HL-60/S4 treated with retinoic acid at 250 ng/mL for 4 days and 3 days (cell line): Measurements from ENCODE around the gene DENND5B.
"Not testable (repeated sequence)": the region's sequence is repeated elsewhere in the genome, so short reads cannot be mapped to it uniquely, and the experiment has no call there.

ENCODE experiments used
- in situ Hi-C: fragments of 300-500 bp; cut with MboI; formaldehyde crosslinking; loops from 2 replicates; pipeline ENCODE4 v1.7.0; 2022; ENCODE audit warnings: low sequenced_read_pairs

DENND5B gene

GRCh38 chr12:31508436-31509150, 82.3 kb downstream of the DENND5B start:
- in situ Hi-C loops: no loop called here

DNA sequence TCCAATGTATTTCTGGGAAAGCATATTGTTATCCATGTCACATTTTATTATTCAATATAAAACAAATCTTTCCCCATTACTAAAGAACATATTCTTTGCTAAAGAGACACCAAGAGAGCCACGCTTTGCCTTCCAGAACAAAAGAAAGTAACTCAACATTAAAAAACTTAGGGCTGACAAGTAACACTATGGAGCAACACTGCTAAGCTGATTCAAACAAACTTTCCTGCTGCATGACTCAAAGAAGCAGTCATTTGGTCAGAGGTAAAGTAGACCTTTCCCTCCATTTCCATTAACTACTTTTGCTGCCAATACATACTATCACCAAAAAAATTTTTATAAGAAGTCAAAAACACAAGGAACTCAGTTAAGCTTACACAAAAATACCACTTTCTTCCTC, 83.0 kb downstream of the DENND5B start:
- in situ Hi-C loops: no loop called here

GRCh38 chr12:31506515-31507306, 84.2 kb downstream of the DENND5B start:
- in situ Hi-C loops: no loop called here

DNA sequence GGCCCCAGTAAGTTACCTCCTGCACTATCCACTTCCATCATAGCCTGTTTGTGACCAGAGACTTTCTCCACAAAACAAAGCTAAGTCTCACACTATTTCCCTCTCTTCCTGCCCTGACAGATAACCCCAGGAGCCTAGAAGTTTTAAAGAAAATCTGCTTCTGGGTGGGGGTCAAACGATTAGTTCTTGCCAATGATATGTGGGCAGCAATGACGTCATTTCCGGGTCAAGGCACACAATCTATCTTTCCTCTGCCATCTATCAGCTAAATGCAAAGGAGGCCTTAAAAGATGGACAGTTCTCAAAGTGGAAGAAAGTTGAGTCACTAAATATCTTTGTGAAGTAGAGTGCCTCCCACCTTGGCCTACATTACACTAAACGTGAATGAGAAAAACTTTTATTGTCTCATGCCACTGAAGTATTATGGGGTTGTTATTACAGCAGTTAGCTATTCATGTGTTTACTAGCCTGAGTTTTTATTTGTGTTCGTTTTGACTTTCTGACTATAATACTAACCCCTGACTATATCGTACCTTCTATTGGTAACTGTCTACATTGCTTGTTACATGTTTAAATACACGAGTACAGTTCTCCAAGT, 86.2 kb downstream of the DENND5B start:
- in situ Hi-C loops: no loop called here

- in situ Hi-C loops: not testable (repeated sequence)
Observed at GRCh38 chr12:31501014-31501413, 89.9 kb downstream of the DENND5B start.

GRCh38 chr12:31499567-31499966, 91.4 kb downstream of the DENND5B start:
- in situ Hi-C loops: no loop called here

DNA sequence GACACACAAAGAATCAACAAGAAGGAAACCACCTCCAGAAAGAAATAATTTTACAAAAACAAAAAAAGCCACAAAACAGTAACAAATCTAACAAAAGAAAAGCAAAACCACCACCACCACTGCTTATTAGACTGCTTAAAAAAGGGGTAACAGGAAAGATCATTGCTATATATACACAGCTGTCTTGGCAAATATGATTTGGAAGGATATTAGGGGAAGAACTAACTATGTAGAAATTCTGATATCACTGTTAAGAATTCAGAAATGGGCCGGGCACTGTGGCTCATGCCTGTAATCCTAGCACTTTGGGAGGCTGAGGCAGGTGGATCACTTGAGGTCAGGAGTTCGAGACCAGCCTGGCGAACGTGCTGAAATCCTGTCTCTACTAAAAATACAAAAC, 92.5 kb downstream of the DENND5B start:
- in situ Hi-C loops: no loop called here

- in situ Hi-C loops: no loop called here
Observed at GRCh38 chr12:31496257-31496656, 94.7 kb downstream of the DENND5B start.

DNA sequence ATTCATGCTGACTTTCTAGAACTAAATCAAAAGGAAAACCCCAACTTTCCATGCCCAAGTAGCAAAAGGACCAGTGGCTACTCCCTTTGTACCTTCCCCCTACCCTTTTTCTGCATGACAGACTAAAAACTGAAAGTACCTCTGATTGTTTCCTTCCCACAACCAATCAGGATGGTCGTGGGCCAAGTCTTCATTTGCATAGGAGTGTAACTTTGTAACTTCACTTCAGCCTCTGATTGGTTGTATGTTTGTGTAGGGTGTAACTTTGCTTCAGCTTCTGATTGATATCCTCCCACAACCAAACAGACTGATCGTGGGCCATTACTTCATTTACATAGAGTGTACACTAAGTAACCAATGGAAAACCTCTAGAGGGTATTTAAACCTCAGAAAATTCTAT, 96.5 kb downstream of the DENND5B start:
- in situ Hi-C loops: no loop called here

GRCh38 chr12:31492599-31493196, 98.2 kb downstream of the DENND5B start:
- in situ Hi-C loops: no loop called here

DNA sequence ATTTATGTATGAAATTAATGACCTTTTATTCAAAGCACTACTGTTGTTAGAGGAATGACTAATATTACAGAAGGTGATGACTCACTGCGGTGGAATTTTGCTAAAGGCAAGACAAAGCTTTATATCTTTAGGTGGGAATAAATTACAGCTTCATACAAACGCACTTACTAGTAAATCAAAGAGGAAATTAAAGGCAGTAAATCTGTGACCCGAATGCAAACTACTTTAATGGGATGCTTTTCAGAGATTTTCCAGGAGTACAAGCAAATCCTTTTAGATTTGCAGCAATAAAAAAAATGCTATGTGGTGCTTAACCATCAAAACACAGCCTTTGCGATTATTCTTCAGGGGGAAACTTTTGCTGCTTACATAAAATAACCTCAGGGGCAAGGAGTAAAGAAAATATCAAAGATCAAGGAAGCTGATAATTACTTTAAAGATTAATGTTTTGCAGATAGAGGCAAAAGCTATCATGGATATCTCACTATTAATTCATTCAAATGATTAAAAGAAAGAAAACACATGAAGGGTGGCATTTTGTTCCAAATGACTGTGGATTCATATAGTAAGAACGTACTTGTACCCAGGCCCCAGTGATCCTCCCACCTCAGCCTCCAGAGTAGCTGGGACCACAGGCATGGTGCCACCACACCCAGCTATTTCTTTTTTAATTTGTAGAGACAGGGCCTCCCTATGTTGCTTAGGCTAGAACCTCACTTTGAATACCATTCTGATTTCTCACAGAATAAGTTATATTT, 98.9 kb downstream of the DENND5B start:
- in situ Hi-C loops: no loop called here

DNA sequence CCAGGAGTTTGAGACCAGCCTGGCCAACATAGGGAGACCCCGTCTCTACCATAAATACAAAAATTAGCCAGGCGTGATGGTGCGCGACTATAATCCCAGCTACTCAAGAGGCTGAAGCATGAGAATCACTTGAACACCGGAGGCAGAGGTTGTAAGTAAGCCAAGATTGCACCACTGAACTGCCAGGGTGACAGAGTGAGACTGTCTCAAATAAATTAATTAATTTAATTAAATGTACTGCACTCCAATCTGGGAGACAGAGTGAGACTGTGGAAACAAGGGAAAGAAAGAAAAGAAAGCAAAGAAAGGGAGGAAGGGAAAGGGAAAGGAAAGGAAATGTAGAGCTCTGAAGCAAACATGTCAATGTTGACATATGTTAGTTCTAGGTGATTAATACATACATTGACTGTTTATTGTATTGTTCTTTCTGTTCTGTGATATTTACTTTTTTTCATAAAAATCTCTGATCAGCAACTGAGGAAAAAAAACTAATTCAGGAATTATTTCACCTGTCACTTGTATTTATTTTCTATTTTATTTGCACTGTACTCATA, 99.6 kb downstream of the DENND5B start:
- in situ Hi-C loops: no loop called here

GRCh38 chr12:31488737-31489338, 102.1 kb downstream of the DENND5B start:
- in situ Hi-C loops: no loop called here

GRCh38 chr12:31485571-31485970, 105.4 kb downstream of the DENND5B start:
- in situ Hi-C loops: no loop called here

DNA sequence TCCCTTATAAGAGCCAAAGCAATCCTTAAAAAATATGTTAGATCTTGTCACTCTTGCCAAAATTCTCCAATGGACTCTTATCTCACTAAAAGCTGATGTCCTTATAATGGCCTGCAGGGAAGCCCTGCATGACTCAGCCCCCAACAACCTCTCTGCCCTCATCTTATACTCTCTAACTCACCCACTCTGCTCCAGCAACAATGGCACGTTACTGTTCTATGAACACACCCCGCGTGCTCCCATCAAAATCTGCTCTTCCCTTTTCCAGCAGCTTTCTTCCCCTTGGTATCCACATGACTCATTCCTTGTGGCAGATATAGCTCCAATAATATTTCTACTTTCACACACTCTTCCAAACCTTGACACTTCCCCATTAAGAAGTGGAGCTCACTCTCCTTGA, 108.1 kb downstream of the DENND5B start:
- in situ Hi-C loops: no loop called here

- in situ Hi-C loops: no loop called here
Observed at GRCh38 chr12:31481415-31481814, 109.5 kb downstream of the DENND5B start.

DNA sequence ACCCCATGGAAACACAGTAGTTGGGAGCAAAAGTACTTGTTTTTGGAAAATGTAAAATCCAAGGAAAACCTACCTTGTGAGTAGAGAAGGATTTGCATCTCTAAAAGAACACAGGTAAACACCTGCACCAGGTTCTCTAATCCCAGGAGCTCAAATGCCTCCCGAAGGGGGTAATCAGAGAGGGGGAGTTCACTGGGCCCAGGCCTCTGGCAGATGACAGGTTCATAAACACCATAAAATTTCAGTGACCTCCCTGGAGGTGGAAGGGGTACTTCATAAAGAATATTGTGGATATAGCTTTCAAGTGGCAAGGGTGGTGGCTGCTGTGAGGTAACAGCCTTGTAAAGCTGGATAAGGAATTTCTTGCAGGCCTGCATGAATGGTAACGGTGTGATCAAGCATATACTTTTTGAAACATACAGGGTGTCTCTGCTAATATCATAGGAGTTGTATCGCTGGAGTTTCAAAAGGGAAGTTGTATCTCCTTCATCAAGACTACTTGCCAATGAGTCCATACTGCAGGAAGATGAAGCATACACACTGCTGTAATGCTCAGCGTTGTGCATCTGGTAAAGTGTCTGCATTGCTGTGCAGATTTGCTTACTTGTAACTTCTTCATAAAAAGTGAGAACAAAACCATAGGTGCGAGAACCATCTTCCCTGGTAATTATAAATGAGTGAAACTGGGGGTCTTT, 111.3 kb downstream of the DENND5B start:
- in situ Hi-C loops: no loop called here

- in situ Hi-C loops: no loop called here
Observed at GRCh38 chr12:31478898-31479297, 112.0 kb downstream of the DENND5B start.

DNA sequence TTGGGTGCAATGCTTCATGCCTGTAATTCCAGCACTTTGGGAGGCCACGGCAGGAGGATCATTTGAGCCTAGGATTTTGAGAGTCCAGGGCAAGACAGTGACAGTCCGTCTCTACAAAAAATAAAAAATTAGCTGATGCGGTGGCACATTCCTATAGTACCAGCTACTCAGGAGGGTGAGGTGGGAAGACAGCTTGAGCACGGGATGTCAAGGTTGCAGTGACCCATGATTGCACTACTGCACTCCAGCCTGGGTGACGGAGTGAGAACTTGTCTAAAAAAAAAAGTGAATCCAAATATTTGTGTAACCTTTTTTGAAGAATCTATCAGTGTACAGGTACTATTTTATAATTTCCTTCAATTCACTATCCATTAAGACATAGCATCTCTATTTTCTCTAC, 112.5 kb downstream of the DENND5B start:
- in situ Hi-C loops: no loop called here

DNA sequence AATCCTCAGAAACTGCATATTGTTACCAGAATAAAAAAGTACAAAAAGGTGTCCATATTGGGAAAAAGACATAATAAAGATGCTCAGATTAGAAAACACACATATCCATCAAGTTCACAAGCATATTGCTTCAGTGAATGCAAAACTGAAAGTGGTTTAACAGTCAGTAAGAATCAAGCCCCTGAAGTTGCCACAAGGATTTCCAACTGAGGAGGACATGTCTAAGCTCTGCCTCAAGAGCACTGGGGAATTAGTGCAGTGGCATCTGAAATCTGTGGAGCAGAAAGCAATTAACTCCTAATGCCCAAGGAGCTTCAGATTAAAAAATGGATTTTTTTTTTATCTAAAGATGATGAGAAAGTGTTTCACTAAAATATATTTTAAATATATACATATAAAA, 113.2 kb downstream of the DENND5B start:
- in situ Hi-C loops: no loop called here
